ENCODE data around the gene RIPK4.

DNA sequence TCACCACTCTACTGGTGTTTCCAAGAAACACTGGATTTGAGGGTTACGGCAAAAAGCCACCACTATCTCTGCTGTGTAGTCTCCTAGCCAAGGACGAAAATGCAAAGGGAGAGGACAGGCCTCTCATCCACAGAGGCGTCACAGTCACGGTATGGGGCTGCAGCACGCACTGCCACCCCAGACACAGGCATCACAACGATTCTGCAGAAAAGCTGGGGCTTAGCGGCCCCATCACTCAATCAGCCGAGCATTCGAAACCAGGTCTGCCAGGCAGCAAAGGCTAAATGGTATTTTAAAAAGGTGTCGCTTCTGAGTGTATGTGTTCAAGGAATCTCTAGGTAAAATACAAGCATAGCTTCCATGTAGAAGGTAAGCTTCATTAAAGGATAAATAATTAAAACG is 1.4 kb downstream of the RIPK4 start:
- TF ChIP-seq USF1 (CRISPR knock-in tag; IDR thresholded peaks at IDR 0.05) (no peak), NR2C2 (CRISPR knock-in tag; IDR thresholded peaks at IDR 0.05) (no peak), FOXK1 (CRISPR knock-in tag; IDR thresholded peaks at IDR 0.05) (no peak), GABPB1 (CRISPR knock-in tag; IDR thresholded peaks at IDR 0.05) (no peak), SP1 (CRISPR knock-in tag; conservative IDR thresholded peaks at IDR 0.05) (no peak), CTCF (IDR thresholded peaks at IDR 0.05) (no peak)
